HG02870 (cell line): Measurements from ENCODE around the gene CEP70.
"Not testable (repeated sequence)": the region's sequence is repeated elsewhere in the genome, so short reads cannot be mapped to it uniquely, and the experiment has no call there.

ENCODE experiments used
- ATAC-seq: cut with Tn5 transposase; IDR thresholded peaks from one replicate; pipeline ENCODE4 v1.9.1; 2021; ENCODE audit warnings: mild to moderate bottlenecking, moderate library complexity; ENCODE audit not compliant: unreplicated experiment

CEP70 gene, protein sequence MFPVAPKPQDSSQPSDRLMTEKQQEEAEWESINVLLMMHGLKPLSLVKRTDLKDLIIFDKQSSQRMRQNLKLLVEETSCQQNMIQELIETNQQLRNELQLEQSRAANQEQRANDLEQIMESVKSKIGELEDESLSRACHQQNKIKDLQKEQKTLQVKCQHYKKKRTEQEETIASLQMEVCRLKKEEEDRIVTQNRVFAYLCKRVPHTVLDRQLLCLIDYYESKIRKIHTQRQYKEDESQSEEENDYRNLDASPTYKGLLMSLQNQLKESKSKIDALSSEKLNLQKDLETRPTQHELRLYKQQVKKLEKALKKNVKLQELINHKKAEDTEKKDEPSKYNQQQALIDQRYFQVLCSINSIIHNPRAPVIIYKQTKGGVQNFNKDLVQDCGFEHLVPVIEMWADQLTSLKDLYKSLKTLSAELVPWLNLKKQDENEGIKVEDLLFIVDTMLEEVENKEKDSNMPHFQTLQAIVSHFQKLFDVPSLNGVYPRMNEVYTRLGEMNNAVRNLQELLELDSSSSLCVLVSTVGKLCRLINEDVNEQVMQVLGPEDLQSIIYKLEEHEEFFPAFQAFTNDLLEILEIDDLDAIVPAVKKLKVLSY

DNA sequence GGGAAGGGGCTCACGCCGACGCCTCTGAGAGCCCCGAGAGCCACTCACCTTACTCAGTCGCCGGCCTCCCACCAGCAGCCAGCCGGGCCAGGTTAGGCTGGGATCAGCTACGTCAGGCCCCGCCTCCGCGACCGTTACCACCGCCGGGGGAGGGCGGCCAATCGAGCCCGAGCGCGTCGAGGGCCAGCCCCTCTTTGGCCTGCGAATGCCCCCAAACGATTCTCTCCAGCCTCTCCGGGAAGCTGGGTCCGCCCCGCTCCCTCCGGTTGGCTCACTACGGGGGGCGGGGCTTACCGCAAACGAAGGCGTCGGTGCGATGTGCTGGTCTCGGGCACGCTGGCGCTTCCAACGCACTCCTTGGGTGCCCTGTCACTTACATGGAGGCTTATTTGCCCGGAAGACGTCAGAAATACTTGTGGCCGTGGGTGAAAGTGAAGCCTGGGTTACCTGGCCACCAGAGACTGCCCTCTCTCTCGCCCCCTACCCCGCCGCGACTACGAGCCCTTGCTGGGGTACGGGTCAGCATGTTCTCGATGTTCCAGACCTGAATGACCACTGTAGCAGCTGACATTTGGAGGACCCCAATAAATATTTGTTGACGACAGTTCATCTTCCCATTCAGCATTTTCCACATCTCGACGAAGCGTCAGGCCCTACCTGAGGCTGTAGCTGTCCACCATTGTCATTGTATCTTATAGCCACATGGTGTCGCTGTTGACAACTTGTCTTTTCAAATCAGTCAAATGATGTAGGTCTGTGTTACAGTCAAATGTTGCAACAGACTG, at the start of gene CEP70:
TSS of gene CEP70 (minus strand) at position 111 of the 785 bp plus-strand sequence. CDS start 21,333 bp downstream, outside the sequence.
- ATAC-seq, result peak; percentile 88

DNA sequence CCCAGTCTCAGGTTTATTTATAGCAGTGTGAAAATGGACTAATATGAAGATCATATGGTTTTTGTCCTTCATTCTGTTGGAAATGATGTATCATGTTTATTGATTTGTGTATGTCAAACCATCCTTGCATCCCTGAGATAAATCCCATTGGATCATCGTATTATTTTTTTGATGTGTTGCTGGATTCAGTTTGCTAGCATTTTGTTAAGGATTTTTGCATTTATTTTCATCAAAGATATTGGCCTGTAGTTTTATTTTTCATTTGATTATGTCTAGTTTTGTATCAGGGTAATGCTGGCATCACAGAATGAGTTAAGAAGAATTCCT, 48.8 kb upstream of the CEP70 start:
- ATAC-seq, result no peak

DNA sequence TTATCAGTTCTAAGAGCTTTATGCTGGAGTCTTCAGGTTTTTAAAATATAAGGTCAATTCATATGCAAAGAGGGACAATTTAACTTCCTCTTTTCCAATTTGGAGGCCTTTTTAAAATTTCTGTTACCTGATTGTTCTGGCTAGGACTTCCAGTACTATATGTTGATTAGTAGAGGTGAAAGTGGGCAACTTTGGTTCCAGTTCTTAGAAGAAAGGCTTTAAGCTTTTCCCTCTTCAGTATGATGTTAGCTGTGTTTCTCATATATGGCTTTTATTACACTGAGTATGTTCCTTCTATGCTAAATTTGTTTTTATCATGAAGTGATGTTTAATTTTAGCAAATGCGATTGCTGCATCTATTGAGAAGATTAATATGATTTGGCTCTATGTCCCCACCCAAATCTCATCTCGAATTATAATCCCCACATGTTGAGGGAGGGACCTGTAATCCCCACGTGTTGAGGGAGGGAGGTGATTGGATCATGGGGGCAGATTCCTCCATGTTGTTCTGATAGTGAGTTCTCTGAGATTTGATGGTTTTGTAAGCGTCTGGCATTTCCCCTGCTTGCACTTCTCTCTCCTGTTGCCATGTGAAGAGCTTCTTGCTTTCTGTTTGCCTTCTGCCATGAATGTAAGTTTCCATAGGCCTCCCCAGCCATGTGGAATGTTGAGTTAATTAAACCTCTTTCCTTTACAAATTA, 48.3 kb upstream of the CEP70 start:
- ATAC-seq, result no peak

DNA sequence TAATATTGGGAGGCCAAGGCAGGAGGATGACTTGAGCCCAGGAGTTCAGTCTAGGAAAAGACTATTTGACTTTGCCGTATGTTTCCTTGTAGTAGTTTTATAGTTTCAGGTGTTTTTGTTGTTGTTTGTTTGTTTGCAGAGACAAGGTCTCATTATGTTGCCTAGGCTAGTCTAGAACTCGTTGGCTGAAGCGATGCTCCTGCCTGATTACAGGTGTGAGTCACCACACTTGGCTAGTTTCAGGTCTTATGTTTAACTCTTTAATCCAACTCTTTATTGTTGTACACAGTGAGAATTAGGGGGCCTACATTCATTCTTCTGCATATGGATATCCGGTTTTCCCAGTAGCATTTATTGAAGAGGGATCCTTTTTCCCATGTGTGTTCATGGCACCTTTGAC, 46.5 kb upstream of the CEP70 start:
- no peak for ATAC-seq

DNA sequence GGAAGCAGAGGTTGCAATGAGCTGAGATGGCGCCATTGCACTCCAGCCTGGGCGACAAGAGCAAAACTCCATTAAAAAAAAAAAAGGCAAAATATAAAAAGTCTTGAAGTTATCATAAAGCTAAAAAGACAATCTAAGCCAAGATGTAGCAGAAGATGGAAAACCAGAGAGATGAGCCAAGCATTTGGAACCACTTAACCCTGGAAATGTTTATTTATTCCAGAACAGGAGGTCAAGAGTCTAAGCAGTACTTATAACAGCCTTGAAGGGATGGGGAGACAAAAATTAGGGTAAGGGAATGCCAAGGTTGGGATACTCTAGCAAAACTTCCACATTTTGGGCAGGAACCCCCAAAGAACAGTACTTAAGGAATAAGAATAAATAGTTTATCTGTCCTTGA, 44.6 kb upstream of the CEP70 start:
- ATAC-seq, result no peak

DNA sequence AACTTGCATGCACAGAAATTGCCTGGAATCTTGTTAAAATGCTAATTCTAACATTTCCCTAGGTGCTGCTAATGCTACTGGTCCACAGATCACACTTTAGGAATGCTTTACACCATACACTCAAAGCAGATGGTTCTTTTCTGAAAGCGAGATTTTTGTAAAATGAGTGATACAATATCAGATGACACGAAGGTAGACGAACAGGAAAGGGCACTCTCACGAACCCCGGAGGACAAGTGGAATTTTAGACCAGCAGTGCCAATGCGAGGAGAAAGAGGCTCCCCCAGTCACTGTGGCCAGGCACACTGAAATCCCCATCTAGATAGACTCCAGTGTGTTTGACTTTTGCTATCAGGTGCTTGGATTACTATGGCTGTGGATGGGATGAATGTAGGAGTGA, 35.5 kb upstream of the CEP70 start:
- ATAC-seq, result no peak

DNA sequence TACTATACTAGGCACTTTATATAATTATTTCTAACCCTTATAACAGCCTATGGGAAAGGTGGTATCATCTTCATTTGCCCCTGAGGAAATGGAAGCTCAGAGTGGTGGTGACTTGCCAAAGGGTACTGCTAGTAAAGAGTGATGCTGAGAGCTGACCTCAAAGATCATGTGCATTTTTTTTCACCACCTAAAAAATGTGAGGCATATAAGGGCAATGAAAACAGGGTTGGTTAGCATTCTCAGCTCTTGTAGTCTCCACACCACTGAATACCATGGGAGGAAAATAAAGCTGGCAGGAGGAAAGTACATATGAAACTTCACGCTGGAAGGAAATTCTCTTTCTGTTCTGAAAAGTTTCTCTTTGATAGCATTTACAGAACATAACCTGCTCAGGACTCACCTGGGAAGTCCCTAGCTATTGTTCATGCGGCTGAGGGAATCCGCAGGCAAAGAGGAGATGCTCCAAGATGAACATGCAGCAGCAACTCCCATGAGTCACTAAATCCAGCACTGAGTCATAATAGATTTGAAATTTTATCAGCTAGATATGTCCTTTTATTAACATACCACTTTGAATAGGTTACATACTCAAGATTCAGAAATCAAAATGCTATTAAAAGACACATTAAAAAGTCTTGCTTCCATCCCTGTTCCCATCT, 31.8 kb upstream of the CEP70 start:
- ATAC-seq, result no peak

DNA sequence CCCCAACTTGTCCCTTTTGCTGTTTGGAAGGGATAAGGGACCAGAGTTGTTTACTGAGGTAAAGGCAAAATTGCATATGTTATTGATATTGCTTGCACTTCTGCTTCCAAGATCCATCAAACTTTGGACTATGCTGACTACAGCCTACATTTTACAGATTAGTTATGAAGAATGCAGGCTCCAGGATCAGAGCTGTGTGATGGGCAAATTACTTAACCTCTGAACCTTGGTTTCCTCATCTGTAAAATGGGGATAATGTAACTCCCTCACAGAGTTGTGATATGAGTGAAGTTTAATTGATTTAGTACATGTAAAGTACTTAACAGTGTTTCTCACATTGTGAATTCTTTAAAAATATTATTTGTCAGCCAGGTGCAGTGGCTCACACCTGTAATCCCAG, 30.5 kb upstream of the CEP70 start:
- no peak for ATAC-seq

DNA sequence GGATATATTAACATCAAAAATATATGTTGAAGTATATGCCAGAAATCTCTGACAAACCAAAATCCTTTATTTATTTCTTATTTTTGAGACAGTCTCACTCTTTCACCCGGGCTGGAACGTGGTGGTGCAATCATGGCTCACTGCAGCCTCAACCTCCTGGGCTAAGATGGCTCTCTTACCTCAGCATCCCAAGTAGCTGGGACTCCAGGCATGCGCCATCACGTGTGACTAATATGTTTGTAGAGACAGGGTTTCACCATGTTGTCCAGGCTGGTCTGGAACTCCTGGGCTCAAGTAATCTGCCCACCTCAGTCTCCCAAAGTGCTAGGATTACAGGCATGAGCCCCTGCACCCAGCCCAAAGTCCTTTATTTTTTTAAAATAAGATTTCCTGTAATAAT, 26.4 kb upstream of the CEP70 start:
- ATAC-seq, result no peak

DNA sequence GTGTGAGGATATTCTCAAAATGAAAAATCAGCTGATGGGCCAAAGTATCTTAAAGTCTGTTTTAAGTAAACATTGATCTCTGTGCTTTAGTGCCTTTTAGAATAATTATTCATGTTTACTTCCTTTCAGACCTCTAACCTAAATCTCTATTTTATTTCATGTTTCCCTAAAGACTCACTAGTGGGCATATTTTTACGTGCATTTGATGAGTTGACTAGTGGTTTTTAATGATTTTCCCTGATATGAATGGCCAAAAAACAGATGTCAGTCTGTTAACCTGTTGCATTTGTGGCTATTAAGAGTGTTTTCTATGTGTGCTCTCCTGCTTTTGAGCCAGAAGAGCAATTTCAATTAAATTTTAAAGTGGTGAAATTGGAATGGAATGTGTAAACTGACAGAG, 21.4 kb upstream of the CEP70 start:
- ATAC-seq, result no peak

DNA sequence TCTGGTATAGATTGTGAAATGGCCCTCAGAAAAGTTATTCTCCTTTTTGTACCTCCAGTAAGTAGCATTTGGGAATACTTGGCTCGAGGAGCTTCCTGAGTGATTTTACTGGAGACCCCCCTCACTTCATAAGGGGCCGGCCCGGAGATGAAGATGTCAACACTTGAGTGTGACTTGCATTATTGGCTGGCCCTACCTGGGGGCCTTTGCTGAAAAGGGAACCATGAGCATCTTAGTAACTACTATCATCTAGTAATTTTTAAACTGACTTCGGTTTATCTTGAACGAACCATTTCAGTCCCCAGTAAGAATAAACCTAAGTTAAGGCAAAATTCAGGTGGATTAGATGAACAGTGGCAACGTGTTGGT, 15.8 kb upstream of the CEP70 start:
- no peak for ATAC-seq

DNA sequence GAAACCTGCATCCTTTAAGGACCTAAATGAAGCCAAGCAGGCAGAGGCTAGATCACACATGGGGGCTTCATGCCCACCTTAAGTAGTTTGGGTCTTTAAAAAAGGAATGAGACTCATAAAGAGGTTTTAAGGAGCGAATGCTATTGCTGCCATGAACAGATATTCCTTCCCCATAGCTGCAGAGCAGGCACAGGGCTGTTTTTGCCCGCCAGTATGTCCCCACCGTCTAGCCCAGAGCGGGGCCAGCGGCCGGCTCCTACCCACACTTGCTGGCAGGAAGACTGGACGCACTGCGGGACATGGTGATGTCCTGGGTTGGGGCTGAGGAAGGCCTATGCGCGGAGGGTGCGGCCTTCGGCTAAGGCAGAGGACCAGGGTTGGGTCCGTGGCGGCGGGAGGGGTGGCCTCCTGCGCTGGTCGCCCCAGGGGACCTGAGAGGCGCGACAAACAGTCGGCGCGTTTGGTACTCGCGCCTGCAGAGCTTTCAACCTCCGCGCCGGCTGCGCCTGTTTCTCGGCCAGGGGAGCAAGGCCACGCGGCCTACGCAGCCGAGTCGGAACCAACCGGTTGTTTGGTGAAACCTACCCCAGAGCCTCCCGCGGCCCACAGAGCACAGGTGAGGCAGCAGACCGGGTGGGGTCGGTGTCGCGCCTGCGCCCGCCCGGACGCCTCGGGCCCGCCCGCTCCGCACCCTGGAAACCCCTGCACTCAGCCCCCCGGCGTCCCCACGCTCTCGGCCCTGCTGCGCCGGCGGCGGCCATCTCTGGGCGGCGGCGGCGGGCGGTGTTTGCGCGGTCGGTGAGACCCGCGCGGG, 14.5 kb upstream of the CEP70 start, which contains the start of gene FAIM:
TSS of gene FAIM (plus strand) at position 450 of the 814 bp plus-strand sequence. CDS start 10,956 bp downstream, outside the sequence.
- ATAC-seq, result peak; percentile 69

DNA sequence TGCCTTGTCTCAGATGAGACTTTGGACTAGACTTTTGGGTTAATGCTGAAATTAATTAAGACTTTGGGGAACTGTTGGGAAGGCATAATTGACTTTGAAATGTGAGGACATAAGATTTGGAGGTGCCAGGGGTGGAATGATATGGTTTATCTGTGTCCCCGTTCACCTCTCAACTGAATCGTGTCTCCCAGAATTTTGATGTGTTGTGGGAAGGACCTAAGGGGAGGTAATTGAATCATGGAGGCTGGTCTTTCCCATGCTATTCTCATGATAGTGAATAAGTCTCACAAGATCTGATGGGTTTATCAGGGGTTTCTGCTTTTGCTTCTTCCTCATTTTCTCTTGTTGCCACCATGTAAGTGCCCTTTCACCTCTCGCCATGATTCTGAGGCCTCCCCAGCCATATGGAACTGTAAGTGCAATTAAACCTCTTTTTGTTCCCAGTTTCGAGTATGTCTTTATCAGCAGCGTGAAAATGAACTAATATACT, 10.1 kb upstream of the CEP70 start:
- ATAC-seq, result not testable (repeated sequence)

DNA sequence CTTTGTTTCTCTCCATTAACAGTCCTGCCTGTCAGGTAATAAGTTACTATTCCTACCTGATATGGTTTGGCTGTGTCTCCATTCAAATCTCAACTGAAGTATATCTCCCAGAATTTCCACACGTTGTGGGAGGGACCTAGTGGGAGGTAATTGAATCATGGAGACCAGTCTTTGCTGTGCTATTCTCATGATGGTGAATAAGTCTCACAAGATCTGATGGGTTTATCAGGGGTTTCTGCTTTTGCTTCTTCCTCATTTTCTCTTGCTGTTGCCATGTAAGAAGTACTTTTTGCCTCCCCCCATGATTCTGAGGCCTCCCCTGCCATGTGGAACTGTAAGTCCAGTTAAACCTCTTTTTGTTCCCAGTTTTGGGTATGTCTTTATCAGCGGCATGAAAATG, 7.6 kb upstream of the CEP70 start:
- not testable (repeated sequence) for ATAC-seq

DNA sequence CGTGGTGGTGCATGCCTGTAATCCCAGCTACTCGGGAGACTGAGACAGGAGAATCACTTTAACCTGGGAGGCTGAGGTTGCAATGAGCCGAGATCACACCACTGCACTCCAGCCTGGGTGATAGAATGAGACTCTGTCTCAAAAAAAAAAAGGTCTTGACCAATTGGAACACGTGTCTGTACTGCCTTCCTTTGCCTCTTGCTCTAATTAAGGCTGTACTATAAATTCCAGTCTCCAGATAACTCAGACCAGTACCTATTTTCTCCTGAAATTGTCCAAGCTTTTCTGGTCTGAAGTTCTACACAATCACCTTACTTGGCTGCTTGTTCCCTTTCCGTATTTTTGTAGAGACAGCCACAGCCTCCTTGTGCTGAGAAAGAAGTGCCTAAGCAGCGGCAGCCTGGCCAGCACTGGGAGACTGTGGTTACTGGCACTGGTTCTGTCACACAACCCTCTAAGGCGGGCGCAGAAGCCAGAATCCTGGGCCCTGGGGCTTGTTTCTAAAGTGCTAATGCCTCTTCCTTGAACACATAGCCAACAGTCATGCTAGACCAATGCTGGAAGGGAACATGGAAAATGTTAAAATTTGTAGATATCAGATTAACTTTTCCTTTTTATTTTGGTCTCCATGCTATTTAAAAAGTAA, 6.2 kb upstream of the CEP70 start:
- ATAC-seq, result no peak

DNA sequence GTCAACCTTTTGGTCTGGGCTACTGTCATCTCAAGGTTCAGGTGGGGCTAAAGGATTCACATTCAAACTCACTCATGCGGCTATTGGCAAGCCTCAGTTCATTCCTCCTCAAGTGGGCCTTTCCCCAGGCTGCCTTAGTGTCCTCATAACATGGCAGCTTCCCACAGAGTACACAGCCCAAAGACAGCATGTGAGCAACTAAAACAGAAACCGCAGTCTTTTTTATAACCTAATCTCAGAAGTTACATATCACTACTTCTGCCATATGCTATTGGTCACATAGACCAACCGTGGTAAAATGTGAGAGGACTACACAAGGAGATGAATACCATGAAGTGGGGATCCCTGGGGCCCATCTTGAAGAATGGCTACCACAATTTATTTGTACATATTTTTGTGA, 4.5 kb upstream of the CEP70 start:
- no peak for ATAC-seq

DNA sequence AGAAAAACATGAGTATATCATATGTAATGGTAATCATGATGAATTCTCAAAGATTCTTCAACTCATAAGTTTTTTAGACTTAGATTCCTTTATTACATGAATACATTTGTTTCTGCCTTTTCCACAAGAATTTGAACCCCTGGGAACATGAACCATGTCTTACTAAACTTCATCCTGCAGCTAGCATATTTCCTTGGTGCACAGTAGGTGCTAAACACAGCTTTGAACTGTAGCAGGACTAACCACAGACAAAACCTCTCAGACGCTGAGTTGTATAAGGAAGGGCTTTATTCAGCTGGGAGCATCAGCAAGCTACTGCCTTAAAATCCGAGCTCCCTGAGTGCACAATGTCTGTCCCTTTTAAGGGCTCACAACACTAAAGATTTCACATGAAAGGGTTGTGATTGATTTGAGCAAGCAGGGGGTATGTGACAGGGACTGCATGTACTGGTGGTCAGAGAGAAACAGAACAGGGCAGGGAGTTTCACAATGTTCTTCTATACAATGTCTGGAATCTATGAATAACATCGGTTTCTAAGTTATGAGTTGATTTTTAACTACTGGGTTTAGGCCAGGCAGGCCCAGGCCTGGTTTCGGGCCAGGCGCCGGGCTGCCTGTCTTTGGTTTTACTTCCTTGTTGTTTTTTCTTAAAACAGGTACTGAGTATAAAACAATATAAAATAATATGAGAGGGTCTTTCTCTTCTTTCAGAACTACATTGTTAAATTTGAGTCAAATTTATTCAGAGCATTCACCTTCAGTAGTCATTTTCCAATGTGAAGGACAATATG, 3.3 kb upstream of the CEP70 start:
- ATAC-seq, result not testable (repeated sequence)

DNA sequence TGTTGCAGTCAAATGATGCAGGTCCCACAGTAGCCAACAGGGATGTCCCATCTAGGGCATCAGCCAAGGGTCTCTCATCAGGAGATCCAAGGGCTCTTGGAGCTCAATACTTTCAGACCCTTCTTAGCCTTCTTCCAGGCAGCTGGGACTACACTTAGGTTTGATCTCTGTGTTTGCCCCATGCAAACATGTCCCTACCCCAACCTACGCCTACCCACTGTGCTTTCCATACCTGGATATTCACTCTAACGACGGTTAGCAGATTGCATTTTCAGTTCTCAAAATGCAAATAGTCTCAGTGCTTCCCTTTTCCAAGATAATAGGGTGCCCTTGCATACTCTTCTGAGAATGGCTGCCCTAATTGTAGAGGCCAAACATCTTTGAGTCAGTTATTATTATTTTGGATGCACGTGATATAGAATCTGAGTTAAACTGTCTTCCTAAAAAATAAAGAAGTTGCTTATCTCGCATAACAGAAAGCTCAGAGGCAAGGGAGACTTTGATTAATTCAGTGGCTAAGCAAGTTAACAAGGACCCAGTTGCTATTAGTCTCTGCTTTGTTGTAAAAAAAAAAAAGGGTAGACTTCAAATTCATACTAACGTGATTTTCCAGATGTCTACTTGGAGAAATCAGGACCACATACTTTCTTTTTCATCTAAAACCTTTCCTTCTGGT, 1.0 kb upstream of the CEP70 start:
- ATAC-seq, result no peak
